ENCODE measurements around the gene FKTN. TPM values are rescaled to one million over a fixed set of nuclear protein-coding genes. Genes with fewer than 3 reads are reported as not detected.
"Not testable (repeated sequence)": the region's sequence is repeated elsewhere in the genome, so short reads cannot be mapped to it uniquely, and the experiment has no call there.

The FKTN gene
- total RNA-seq (10 to 100 TPM; 12.9 to 16.1 TPM), polyA plus RNA-seq (1 to 10 TPM in 2 of 3 donors, under 1 TPM in 1; 0.78 to 2.5 (median 1.1) TPM), total RNA-seq (18.9 to 48.0 (median 31.2) reads per million in 6 experiments)

- ATAC-seq, result peak; percentile 95 to 98
- Mint-ChIP-seq H3K4me1 (peaks cover 16 to 26% (median 19%) of the 10 kb centered on the region in 4 donors), H3K4me3 (peak within 1 kb of the TSS; percentile 90 to 98 (median 96)), H3K9me3 (peaks cover 0 to 20% (median 8%) of the 10 kb centered on the region in 9 donors), H3K36me3 (peaks cover 12 to 22% (median 14%) of the 10 kb centered on the region in 3 donors), H3K27me3 (no peaks in the 10 kb centered on the region), H3K27ac (peak within 1 kb of the TSS; percentile 74 to 94 (median 90))
- peak; percentile 65 to 86 (median 75) for DNase-seq
- POLR2A ChIA-PET, result no interaction called here
Observed at GRCh38 chr9:105557804-105558610, at the start of gene FKTN. FKTN (plus strand) TSS chr9:105558131; CDS start chr9:105575033, 16,902 bp downstream.

- Mint-ChIP-seq H3K27me3 (no peaks in the 10 kb centered on the region), H3K4me3 (no peak overlapping the region), H3K36me3 (no peaks in the 10 kb centered on the region), H3K9me3 (no peaks in the 10 kb centered on the region), H3K4me1 (no peaks in the 10 kb centered on the region), H3K27ac (no peak overlapping the region)
- DNase-seq (no peak), ATAC-seq (no peak)
- POLR2A ChIA-PET, result interaction anchor here (0.6 kb wide), 1 partner anchor 212 kb away, joined by 3 read pairs; no protein-coding TSS in a partner anchor
Observed at GRCh38 chr9:105508530-105508929, 49.4 kb upstream of the FKTN start.

GRCh38 chr9:105510024-105510423 is 47.9 kb upstream of the FKTN start:
- H3K4me3 Mint-ChIP-seq, result no peak overlapping the region
- H3K9me3 Mint-ChIP-seq, result no peaks in the 10 kb centered on the region
- H3K4me1 Mint-ChIP-seq, result no peaks in the 10 kb centered on the region
- DNase-seq (no peak), ATAC-seq (no peak)
- peaks cover 0 to 12% (median 0%) of the 10 kb centered on the region in 5 donors for H3K27me3 Mint-ChIP-seq
- H3K27ac Mint-ChIP-seq, result no peak overlapping the region
- POLR2A ChIA-PET, result no interaction called here
- H3K36me3 Mint-ChIP-seq, result no peaks in the 10 kb centered on the region

DNA sequence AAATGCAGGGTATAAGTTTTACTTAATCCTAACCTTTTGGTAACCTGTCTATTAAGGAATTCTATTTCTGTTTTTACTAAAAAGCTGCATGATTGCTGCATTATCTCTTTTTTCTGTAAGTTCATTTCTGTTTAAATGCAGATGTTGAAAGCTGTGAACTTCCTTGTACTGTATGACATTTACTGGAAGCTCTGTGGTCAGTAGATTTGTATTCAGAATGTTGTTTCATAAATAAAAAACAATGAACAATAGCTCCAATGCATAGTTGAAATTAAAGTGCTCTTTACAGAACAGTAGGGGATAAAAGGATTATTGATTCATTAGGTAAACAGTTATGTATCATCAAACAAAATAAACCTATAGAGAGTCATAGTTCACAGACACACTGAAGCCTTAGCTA is 46.5 kb upstream of the FKTN start:
- POLR2A ChIA-PET, result no interaction called here
- Mint-ChIP-seq H3K4me1 (no peaks in the 10 kb centered on the region), H3K9me3 (no peaks in the 10 kb centered on the region), H3K36me3 (no peaks in the 10 kb centered on the region), H3K27me3 (peaks cover 0 to 12% (median 0%) of the 10 kb centered on the region in 5 donors), H3K4me3 (no peak overlapping the region), H3K27ac (no peak overlapping the region)
- DNase-seq (no peak), ATAC-seq (no peak)

GRCh38 chr9:105515811-105516413 is 42.0 kb upstream of the FKTN start:
- POLR2A ChIA-PET, result no interaction called here
- no peaks in the 10 kb centered on the region for H3K36me3 Mint-ChIP-seq
- no peak overlapping the region for H3K27ac Mint-ChIP-seq
- ATAC-seq, result no peak
- no peak overlapping the region for H3K4me3 Mint-ChIP-seq
- peaks cover 0 to 21% (median 2%) of the 10 kb centered on the region in 5 donors for H3K27me3 Mint-ChIP-seq
- H3K4me1 Mint-ChIP-seq, result no peaks in the 10 kb centered on the region
- DNase-seq, result no peak
- peaks cover 0 to 2% (median 0%) of the 10 kb centered on the region in 9 donors for H3K9me3 Mint-ChIP-seq

- POLR2A ChIA-PET, H3K4me1 Mint-ChIP-seq, H3K9me3 Mint-ChIP-seq, H3K27ac Mint-ChIP-seq, H3K4me3 Mint-ChIP-seq, H3K36me3 Mint-ChIP-seq: not testable (repeated sequence)
- ATAC-seq (peak; percentile 91 to 99), DNase-seq (peak in 7 of 10 donors; percentile 4 to 43 (median 30))
- peaks cover 0 to 11% (median 2%) of the 10 kb centered on the region in 5 donors for H3K27me3 Mint-ChIP-seq
Observed at GRCh38 chr9:105519710-105520369, 38.1 kb upstream of the FKTN start.

DNA sequence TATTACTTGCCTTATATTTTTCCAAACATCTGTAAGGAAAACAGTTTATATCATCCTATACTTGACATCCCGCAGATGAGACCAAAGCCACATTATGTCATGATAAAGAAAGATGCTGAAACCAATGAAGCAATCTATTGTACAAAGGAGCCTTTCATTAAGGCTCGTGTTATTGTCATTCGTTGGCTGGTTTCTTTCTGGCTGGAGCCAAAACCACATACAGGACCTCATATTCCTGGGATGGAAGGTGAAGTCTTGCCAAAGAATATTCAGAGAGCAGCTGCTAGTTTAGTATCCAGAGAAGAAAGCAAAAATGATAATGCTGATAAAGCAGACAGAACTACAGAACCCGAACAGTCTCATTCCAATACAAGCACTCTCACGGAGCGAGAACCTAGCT is 36.9 kb upstream of the FKTN start:
- ATAC-seq, H3K4me3 Mint-ChIP-seq, DNase-seq, POLR2A ChIA-PET, H3K27ac Mint-ChIP-seq, H3K9me3 Mint-ChIP-seq, H3K36me3 Mint-ChIP-seq, H3K4me1 Mint-ChIP-seq: not testable (repeated sequence)
- peaks cover 0 to 11% (median 2%) of the 10 kb centered on the region in 5 donors for H3K27me3 Mint-ChIP-seq

- H3K27me3 Mint-ChIP-seq, ATAC-seq, H3K4me1 Mint-ChIP-seq, POLR2A ChIA-PET, H3K27ac Mint-ChIP-seq, H3K4me3 Mint-ChIP-seq, H3K9me3 Mint-ChIP-seq, DNase-seq, H3K36me3 Mint-ChIP-seq: not testable (repeated sequence)
Observed at GRCh38 chr9:105522618-105523385, 35.1 kb upstream of the FKTN start.

- Mint-ChIP-seq H3K27me3 (peaks cover 0 to 2% (median 0%) of the 10 kb centered on the region in 5 donors), H3K4me3 (no peak overlapping the region), H3K4me1 (peaks cover 0 to 18% (median 7%) of the 10 kb centered on the region in 4 donors), H3K27ac (peak overlapping the region in 2 of 10 donors; percentile 38 to 42), H3K9me3 (peaks cover 0 to 11% (median 3%) of the 10 kb centered on the region in 9 donors), H3K36me3 (peaks cover 0 to 12% (median 9%) of the 10 kb centered on the region in 3 donors)
- ATAC-seq (no peak), DNase-seq (no peak)
- POLR2A ChIA-PET, result no interaction called here
Observed at GRCh38 chr9:105531530-105531929, 26.4 kb upstream of the FKTN start.

GRCh38 chr9:105535920-105536668 is 21.8 kb upstream of the FKTN start:
- Mint-ChIP-seq H3K4me1 (peaks cover 0 to 13% (median 6%) of the 10 kb centered on the region in 4 donors), H3K27me3 (no peaks in the 10 kb centered on the region), H3K4me3 (no peak overlapping the region), H3K27ac (no peak overlapping the region), H3K9me3 (no peaks in the 10 kb centered on the region), H3K36me3 (no peaks in the 10 kb centered on the region)
- ATAC-seq, result no peak
- POLR2A ChIA-PET, result no interaction called here
- DNase-seq, result no peak

- H3K36me3 Mint-ChIP-seq, result no peaks in the 10 kb centered on the region
- no peak overlapping the region for H3K4me3 Mint-ChIP-seq
- POLR2A ChIA-PET, result no interaction called here
Observed at GRCh38 chr9:105539452-105539851, 18.5 kb upstream of the FKTN start.

DNA sequence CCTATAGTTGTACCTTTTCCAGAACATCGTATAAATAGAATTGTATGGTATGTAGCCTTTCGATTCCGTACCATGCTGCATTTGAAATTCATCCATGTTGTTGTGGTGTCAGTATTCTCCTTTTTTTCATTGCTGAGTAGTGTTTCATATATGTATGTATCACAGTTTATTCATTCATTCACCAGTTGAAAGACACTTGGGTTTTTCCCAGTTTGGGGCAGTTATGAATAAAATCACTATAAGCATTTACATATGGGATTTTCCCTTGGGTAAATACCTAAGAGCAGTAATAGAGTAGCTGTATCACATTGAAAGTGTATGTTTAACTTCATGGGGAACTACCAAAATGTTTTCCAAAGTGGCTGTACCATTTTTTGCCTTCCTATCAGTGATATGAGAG is 16.1 kb upstream of the FKTN start:
- no peak for ATAC-seq
- Mint-ChIP-seq H3K4me1 (no peaks in the 10 kb centered on the region), H3K4me3 (no peak overlapping the region), H3K36me3 (no peaks in the 10 kb centered on the region), H3K27me3 (no peaks in the 10 kb centered on the region), H3K9me3 (peaks cover 0 to 4% (median 0%) of the 10 kb centered on the region in 9 donors), H3K27ac (no peak overlapping the region)
- POLR2A ChIA-PET, result no interaction called here
- DNase-seq, result no peak

More at GRCh38 chr9:105539452-105539851, 18.5 kb upstream of the FKTN start:
- Mint-ChIP-seq H3K27me3 (no peaks in the 10 kb centered on the region), H3K4me1 (no peaks in the 10 kb centered on the region), H3K27ac (no peak overlapping the region), H3K9me3 (peaks cover 0 to 2% (median 0%) of the 10 kb centered on the region in 9 donors)
- ATAC-seq (no peak), DNase-seq (no peak)
